Vagina (tissue), 2 donors: ENCODE results near the gene CCDC82. TPM values are rescaled to one million over a fixed set of nuclear protein-coding genes. Genes with fewer than 3 reads are reported as not detected.
A peak's percentile ranks its signal among the peaks of the same experiment; 100 is the strongest.

ENCODE experiments used
- DNase-seq, 2 donors: peaks; one replicate each; pipeline ENCODE4 v3.0.0-alpha.2; 2017; ENCODE audit errors: extremely low spot score in 2 of 2
- H3K27ac ChIP-seq: fragments of 200-600 bp; sonication (generic); one replicate; pipeline ENCODE4 v1.5.1; 2019
- H3K27me3 ChIP-seq: fragments of 200-600 bp; sonication (generic); one replicate; pipeline ENCODE4 v1.5.1; 2019
- H3K36me3 ChIP-seq, 2 donors: fragments of 200-600 bp; sonication (generic); one replicate each; pipeline ENCODE4 v1.5.1; 2017 to 2019
- H3K4me1 ChIP-seq: fragments of 200-600 bp; sonication (generic); one replicate; pipeline ENCODE4 v1.5.1; 2019
- H3K4me3 ChIP-seq, 2 donors: fragments of 200-600 bp; sonication (generic); 1 replicate in 1 of 2; 2 replicates in 1 of 2; pipeline ENCODE4 v1.5.1; 2016 to 2019
- H3K9me3 ChIP-seq: fragments of 200-600 bp; sonication (generic); one replicate; pipeline ENCODE4 v1.5.1; 2019
- CTCF ChIP-seq, 3 experiments: fragments of 450-650 bp in 2 of 3; fragments of 200-600 bp in 1 of 3; sonication (generic) in 1 of 3; IDR thresholded peaks; one replicate each; pipeline ENCODE4 v1.5.1; 2017 to 2019; ENCODE audit warnings: antibody characterized with exemption in 3 of 3, mild to moderate bottlenecking in 2 of 3, moderate library complexity in 2 of 3
- POLR2A ChIP-seq, 2 donors: fragments of 450-650 bp; IDR thresholded peaks; one replicate each; pipeline ENCODE4 v1.6.1; 2017; ENCODE audit warnings: antibody characterized with exemption in 2 of 2, mild to moderate bottlenecking in 2 of 2, moderate library complexity in 2 of 2
- POLR2AphosphoS5 ChIP-seq, 2 donors: sonication (generic); formaldehyde crosslinking; IDR thresholded peaks; one replicate each; pipeline ENCODE4 v1.9.0; 2017; ENCODE audit warnings: antibody characterized with exemption in 2 of 2, mild to moderate bottlenecking in 2 of 2, low read depth in 1 of 2; ENCODE audit not compliant: insufficient read depth in 1 of 2
- intact Hi-C: fragments of 100-400 bp; cut with DNase I; formaldehyde crosslinking; loops from one replicate; pipeline ENCODE4 v1.15.1; 2023
- total RNA-seq: library from RNA; depleted of rRNA; stranded (reverse); fragments of >200 nt; gene quantifications from one replicate; pipeline ENCODE4 v1.2.3, GENCODE V29; 2016

The CCDC82 gene
- total RNA-seq, 1 donor from 2014 or later: 29.5 TPM

DNA sequence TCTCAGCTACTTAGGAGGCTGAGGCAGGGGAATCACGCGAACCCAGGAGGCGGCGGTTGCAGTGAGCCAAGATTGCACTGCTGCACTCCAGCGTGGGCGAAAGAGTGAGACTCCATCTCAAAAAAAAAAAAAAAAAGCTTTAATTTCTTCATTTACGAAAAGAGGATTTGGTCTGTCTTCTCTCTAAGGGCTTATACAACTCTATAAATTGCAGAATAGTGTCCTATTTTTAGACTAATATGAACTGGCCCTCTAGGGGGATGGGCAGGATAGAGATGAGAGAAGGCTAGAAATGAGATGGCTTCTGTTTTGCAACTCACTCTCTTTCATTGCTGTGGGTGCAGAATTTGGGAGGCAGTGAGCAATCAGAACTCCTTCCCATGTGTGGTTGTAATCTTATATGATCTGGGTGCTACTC lies 58.0 kb downstream of the CCDC82 start:
- intact Hi-C loops: no loop called here
- H3K36me3 ChIP-seq: no peaks in the 10 kb centered on the region
- no peaks in the 10 kb centered on the region for H3K9me3 ChIP-seq
- no peaks in the 10 kb centered on the region for H3K27me3 ChIP-seq
- H3K4me3 ChIP-seq: no peak overlapping the region
- TF ChIP-seq POLR2AphosphoS5 (IDR thresholded peaks at IDR 0.05; ENCODE audit: insufficient read depth in 1 of 2, low read depth in 1 of 2) (no peak), CTCF (IDR thresholded peaks at IDR 0.05) (no peak), POLR2A (IDR thresholded peaks at IDR 0.05) (no peak)
- H3K27ac ChIP-seq: peak overlapping the region; percentile 20
- no peak for DNase-seq
- peaks cover 86% of the 10 kb centered on the region for H3K4me1 ChIP-seq

DNA sequence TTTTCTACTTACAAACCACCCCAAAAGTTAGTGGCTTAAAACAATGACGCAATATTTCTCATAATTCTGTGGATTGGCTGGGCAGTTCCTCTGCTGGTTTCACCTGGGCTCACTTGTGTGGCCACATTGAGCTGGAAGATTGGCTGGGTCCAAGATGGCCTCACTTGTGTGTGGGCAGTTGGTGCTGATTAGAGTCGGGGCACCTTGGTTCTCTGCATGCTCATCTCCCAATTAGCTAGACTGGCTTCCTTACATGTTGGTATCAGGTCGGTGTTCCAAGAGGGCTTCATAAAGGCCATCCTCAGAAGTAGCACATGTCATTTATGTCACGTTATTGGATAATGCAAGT lies 59.2 kb downstream of the CCDC82 start:
- no peaks in the 10 kb centered on the region for H3K36me3 ChIP-seq
- intact Hi-C loops: no loop called here
- DNase-seq: no peak
- no peak overlapping the region for H3K27ac ChIP-seq
- H3K4me1 ChIP-seq: peaks cover 84% of the 10 kb centered on the region
- H3K27me3 ChIP-seq: no peaks in the 10 kb centered on the region
- TF ChIP-seq CTCF (IDR thresholded peaks at IDR 0.05) (no peak), POLR2A (IDR thresholded peaks at IDR 0.05) (no peak), POLR2AphosphoS5 (IDR thresholded peaks at IDR 0.05; ENCODE audit: insufficient read depth in 1 of 2, low read depth in 1 of 2) (no peak)
- no peak overlapping the region for H3K4me3 ChIP-seq
- no peaks in the 10 kb centered on the region for H3K9me3 ChIP-seq

DNA sequence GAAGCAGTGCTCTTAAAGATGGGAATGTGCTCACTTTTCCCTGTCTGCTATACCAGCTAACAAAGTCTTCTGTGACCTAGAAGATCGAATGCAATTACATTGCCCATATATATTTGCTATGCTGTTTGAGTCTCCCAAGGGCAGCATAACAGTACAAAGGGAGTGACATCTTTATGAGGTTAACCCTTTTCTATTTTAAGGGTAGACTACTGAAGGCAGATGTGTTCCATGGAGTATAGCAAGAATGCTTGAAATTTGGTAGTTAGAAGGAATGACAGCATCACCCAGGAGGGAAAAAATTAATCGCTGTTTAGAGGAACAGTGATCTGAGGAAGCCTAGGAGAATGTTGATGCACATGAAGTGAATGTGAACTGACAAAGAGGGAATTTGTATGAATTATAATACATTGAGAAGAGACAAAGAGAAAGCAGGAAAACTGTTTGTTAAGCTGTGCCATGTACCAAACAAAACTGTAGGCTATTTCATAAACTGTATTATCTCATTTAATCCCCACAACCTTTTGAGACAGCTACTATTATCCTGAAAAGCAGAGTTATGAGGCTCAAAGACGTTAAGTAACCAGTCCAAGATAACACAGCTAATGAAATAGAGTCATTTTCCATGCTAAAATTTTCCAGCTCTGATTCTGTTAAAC lies 59.7 kb downstream of the CCDC82 start:
- intact Hi-C loops: no loop called here
- no peak for TF ChIP-seq CTCF (IDR thresholded peaks at IDR 0.05)
- TF ChIP-seq POLR2AphosphoS5 (IDR thresholded peaks at IDR 0.05; ENCODE audit: insufficient read depth in 1 of 2, low read depth in 1 of 2): no peak
- TF ChIP-seq POLR2A (IDR thresholded peaks at IDR 0.05): no peak
- Histone ChIP-seq H3K27ac (no peak overlapping the region), H3K4me1 (peaks cover 86% of the 10 kb centered on the region), H3K9me3 (no peaks in the 10 kb centered on the region), H3K4me3 (no peak overlapping the region), H3K27me3 (no peaks in the 10 kb centered on the region), H3K36me3 (no peaks in the 10 kb centered on the region)
- no peak for DNase-seq

DNA sequence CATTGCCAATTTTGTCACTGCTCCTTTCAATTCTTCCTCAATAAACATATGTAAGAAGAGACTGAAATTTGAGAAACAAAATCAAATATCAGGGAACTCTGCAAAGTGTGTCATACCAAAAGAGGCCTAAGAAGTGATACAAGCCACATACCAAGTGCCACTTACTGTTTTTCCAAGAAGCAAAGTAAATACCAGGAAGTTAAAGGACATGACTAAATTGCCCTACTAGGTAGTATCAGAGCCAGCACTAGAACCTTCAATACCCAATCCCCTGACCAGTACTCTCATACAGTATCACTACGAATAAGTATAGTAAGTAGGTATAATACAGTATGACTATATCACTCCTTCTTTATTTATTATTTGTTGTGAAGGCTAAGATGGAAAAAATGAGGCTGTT lies 60.3 kb downstream of the CCDC82 start:
- H3K36me3 ChIP-seq: no peaks in the 10 kb centered on the region
- intact Hi-C loops: no loop called here
- no peak overlapping the region for H3K27ac ChIP-seq
- TF ChIP-seq POLR2AphosphoS5 (IDR thresholded peaks at IDR 0.05; ENCODE audit: insufficient read depth in 1 of 2, low read depth in 1 of 2): no peak
- no peak for TF ChIP-seq CTCF (IDR thresholded peaks at IDR 0.05)
- no peak for TF ChIP-seq POLR2A (IDR thresholded peaks at IDR 0.05)
- no peaks in the 10 kb centered on the region for H3K27me3 ChIP-seq
- H3K4me3 ChIP-seq: no peak overlapping the region
- peaks cover 91% of the 10 kb centered on the region for H3K4me1 ChIP-seq
- H3K9me3 ChIP-seq: no peaks in the 10 kb centered on the region
- no peak for DNase-seq

GRCh38 chr11:96328395-96329010 lies 61.2 kb downstream of the CCDC82 start:
- H3K9me3 ChIP-seq: no peaks in the 10 kb centered on the region
- no peak overlapping the region for H3K4me3 ChIP-seq
- TF ChIP-seq CTCF (IDR thresholded peaks at IDR 0.05): no peak
- H3K27ac ChIP-seq: no peak overlapping the region
- DNase-seq: no peak
- no peaks in the 10 kb centered on the region for H3K27me3 ChIP-seq
- intact Hi-C loops: no loop called here
- peaks cover 94% of the 10 kb centered on the region for H3K4me1 ChIP-seq
- H3K36me3 ChIP-seq: no peaks in the 10 kb centered on the region
